Kidney (tissue), 14 donors: ENCODE results near the gene TMEM178A. TPM values are rescaled to one million over a fixed set of nuclear protein-coding genes. Genes with fewer than 3 reads are reported as not detected.

ENCODE experiments used
- DNase-seq, 5 donors: peaks; one replicate each; pipeline ENCODE4 v3.0.0-alpha.2; 2013 to 2020
- FAIRE-seq: peaks from 2 replicates; lab custom pipeline; 2012; peaks lifted over from hg19 to GRCh38; lab: Jason Lieb, UNC
- H3K27ac ChIP-seq, 2 donors: one replicate each; pipeline ENCODE4 v1.7.0; 2013; ENCODE audit warnings: low read depth in 2 of 2, low read length in 2 of 2, inconsistent platforms in 1 of 2
- H3K27me3 ChIP-seq: one replicate; pipeline ENCODE4 v1.7.1; 2013; ENCODE audit warnings: low read length, inconsistent platforms; ENCODE audit not compliant: control insufficient read depth, insufficient read depth
- H3K36me3 ChIP-seq, 3 donors: one replicate each; pipeline versions ENCODE4 v1.7.0 to v1.7.1; 2013; ENCODE audit warnings: low read length in 3 of 3, control low read depth in 1 of 3, inconsistent platforms in 1 of 3; ENCODE audit not compliant: insufficient read depth in 3 of 3, control insufficient read depth in 2 of 3
- H3K4me1 ChIP-seq, 3 donors: one replicate each; pipeline versions ENCODE4 v1.7.0 to v1.7.1; 2013; ENCODE audit warnings: low read length in 3 of 3, inconsistent platforms in 1 of 3, low read depth in 1 of 3; ENCODE audit not compliant: control insufficient read depth in 2 of 3, insufficient read depth in 2 of 3
- H3K4me3 ChIP-seq, 3 donors: one replicate each; pipeline versions ENCODE4 v1.7.0 to v1.8.1; 2013; ENCODE audit warnings: low read length in 3 of 3, control low read depth in 1 of 3, inconsistent platforms in 1 of 3
- H3K9ac ChIP-seq, 3 donors: one replicate each; pipeline versions ENCODE4 v1.7.0 to v1.7.1; 2013; ENCODE audit warnings: low read length in 3 of 3, control low read depth in 1 of 3, inconsistent platforms in 1 of 3
- H3K9me3 ChIP-seq, 3 donors: one replicate each; pipeline versions ENCODE4 v1.7.0 to v1.7.1; 2013; ENCODE audit warnings: low read length in 3 of 3, control low read depth in 1 of 3, inconsistent platforms in 1 of 3; ENCODE audit not compliant: control insufficient read depth in 2 of 3, insufficient read depth in 1 of 3
- CTCF ChIP-seq: IDR thresholded peaks from 3 replicates; pipeline ENCODE4 v1.5.1; 2012; ENCODE audit warnings: mild to moderate bottlenecking, moderate library complexity, borderline replicate concordance; ENCODE audit not compliant: insufficient read depth; ENCODE audit errors: extremely low read depth
- intact Hi-C: fragments of 100-400 bp; cut with DNase I; formaldehyde crosslinking; loops from one replicate; pipeline ENCODE4 v1.11.1; 2022
- polyA plus RNA-seq: library from polyadenylated mRNA; stranded (reverse); fragments of 350-450 nt; fragmentation: Illumina TruSeq; extraction: RNeasy Lipid Tissue Mini Kit (QIAGEN cat#74804); gene quantifications from one replicate; pipeline ENCODE4 v1.2.3, GENCODE V29; 2014; ENCODE audit warnings: low read depth, low replicate concordance; ENCODE audit not compliant: insufficient read depth
- total RNA-seq: library from RNA; stranded (reverse); fragmentation: NEBNext Ultra II Directional; extraction: Animal tissue kit (Norgen Biotek cat#: 25700); gene quantifications from one replicate; pipeline ENCODE4 v1.2.1, GENCODE V29; 2021
- donor health status: control.
- donor health status: control.
- donor health status: control.
- donor health status: control.
- donor health status: control.
- donor health status: DM: yes; HTN: yes; CAD: no.
- donor health status: Normal renal cell carcinoma (clear cell type).

Gene TMEM178A
- total and polyA plus RNA-seq, 2 donors from 2014 or later = 5.7 to 48.0 TPM

DNA sequence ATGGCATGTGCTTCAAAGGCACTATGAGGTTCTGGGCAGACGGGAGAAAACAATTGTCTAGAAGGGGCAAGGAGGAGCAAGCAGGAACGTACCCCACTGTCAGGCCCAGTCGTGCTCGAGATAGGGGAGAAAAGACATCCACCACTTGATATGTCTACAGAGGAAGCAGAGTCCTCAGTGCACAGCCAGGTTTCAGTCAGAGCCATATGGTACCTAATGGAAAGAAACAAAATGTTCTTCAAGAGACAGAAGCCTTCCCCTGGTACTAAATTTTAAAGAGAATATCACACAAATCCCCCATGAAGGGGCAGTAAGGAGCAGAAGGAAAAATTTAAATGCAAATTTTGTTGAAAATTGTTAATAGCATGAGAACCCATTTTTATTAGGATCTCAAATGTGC, 91.4 kb downstream of the TMEM178A start:
- Histone ChIP-seq H3K9me3 (no peaks in the 10 kb centered on the region), H3K9ac (no peak overlapping the region), H3K4me3 (no peak overlapping the region), H3K4me1 (no peaks in the 10 kb centered on the region), H3K27ac (no peak overlapping the region), H3K27me3 (no peaks in the 10 kb centered on the region), H3K36me3 (peaks cover 5 to 41% (median 16%) of the 10 kb centered on the region in 3 donors)
- DNase-seq (no peak), FAIRE-seq (no peak)
- intact Hi-C loops = no loop called here
- TF ChIP-seq CTCF = no peak

- H3K27ac ChIP-seq = no peak overlapping the region
- no peak overlapping the region for H3K4me3 ChIP-seq
- TF ChIP-seq CTCF = no peak
- no peaks in the 10 kb centered on the region for H3K9me3 ChIP-seq
- intact Hi-C loops = no loop called here
- no peak for DNase-seq
- no peaks in the 10 kb centered on the region for H3K27me3 ChIP-seq
- no peak for FAIRE-seq
- no peaks in the 10 kb centered on the region for H3K4me1 ChIP-seq
- H3K9ac ChIP-seq = no peak overlapping the region
- peaks cover 5 to 18% (median 14%) of the 10 kb centered on the region in 3 donors for H3K36me3 ChIP-seq
These were observed 96.7 kb downstream of the TMEM178A start for GRCh38 chr2:39762448-39762847.

Other genes starting within 250 kb of the TMEM178A start
- gene MAP4K3, start 228.6 kb upstream of the TMEM178A start, total RNA-seq = 39.5 TPM
- 14.9 TPM for gene MAP4K3, start 228.6 kb upstream of the TMEM178A start, polyA plus RNA-seq
- gene THUMPD2, start 113.3 kb downstream of the TMEM178A start, total RNA-seq = 14.1 TPM
- 9.2 TPM for gene THUMPD2, start 113.3 kb downstream of the TMEM178A start, polyA plus RNA-seq